ENCODE measurements around the gene CCP110.

The CCP110 gene

GRCh38 chr16:19549673-19550072 lies 25.9 kb downstream of the CCP110 start:
- DNase-seq, result no peak

- DNase-seq, result peak; percentile 99
These were observed 31.6 kb downstream of the CCP110 start, which contains the start of gene VPS35L for GRCh38 chr16:19555186-19555937. Gene VPS35L, plus strand, starts transcription at chr16:19555703. Its CDS starts 27 bp downstream, at chr16:19555730.

- peak; percentile 24 for DNase-seq
These were observed 32.4 kb downstream of the CCP110 start for GRCh38 chr16:19555938-19556771.

GRCh38 chr16:19559242-19559910 lies 35.6 kb downstream of the CCP110 start:
- DNase-seq, result peak; percentile 51

- no peak for DNase-seq
These were observed 36.3 kb downstream of the CCP110 start for GRCh38 chr16:19560078-19560477.

- no peak for DNase-seq
These were observed 39.6 kb downstream of the CCP110 start for GRCh38 chr16:19563377-19563776.

- no peak for DNase-seq
These were observed 42.6 kb downstream of the CCP110 start for GRCh38 chr16:19566362-19566761.

GRCh38 chr16:19567560-19567959 lies 43.8 kb downstream of the CCP110 start:
- no peak for DNase-seq

- no peak for DNase-seq
These were observed 50.3 kb downstream of the CCP110 start for GRCh38 chr16:19573997-19574396.

GRCh38 chr16:19574615-19575014 lies 50.9 kb downstream of the CCP110 start:
- no peak for DNase-seq

GRCh38 chr16:19578378-19578971 lies 54.7 kb downstream of the CCP110 start:
- no peak for DNase-seq

- no peak for DNase-seq
These were observed 58.5 kb downstream of the CCP110 start for GRCh38 chr16:19582050-19582831.

GRCh38 chr16:19583665-19584300 lies 60.0 kb downstream of the CCP110 start:
- peak; percentile 37 for DNase-seq

- DNase-seq, result no peak
These were observed 64.9 kb downstream of the CCP110 start for GRCh38 chr16:19588661-19589060.

- DNase-seq, result no peak
These were observed 65.4 kb downstream of the CCP110 start for GRCh38 chr16:19589106-19589505.

- DNase-seq, result peak; percentile 61
These were observed 66.1 kb downstream of the CCP110 start for GRCh38 chr16:19589771-19590302.

GRCh38 chr16:19595043-19595767 lies 71.5 kb downstream of the CCP110 start:
- DNase-seq, result peak; percentile 78

GRCh38 chr16:19598805-19599510 lies 75.2 kb downstream of the CCP110 start:
- no peak for DNase-seq

- DNase-seq, result no peak
These were observed 76.4 kb downstream of the CCP110 start for GRCh38 chr16:19599968-19600716.

All from fibroblast of skin of abdomen (primary cell).